IMR-90 (cell line): Measurements from ENCODE around the gene OR10A2. TPM values are rescaled to one million over a fixed set of nuclear protein-coding genes. Genes with fewer than 3 reads are reported as not detected.

Experiments used
- ATAC-seq: fragments of 200-7000 bp; cut with Tn5 transposase; 2 replicates; pipeline ENCODE4 v1.9.1; 2020; ENCODE audit warnings: low read depth, mild to moderate bottlenecking, moderate library complexity
- BruUV-seq: library from RNA; stranded (reverse); fragments of 400-500 nt; replicated peaks from 2 replicates; lab custom pipeline; 2021; lab: Mats Ljungman, UMichigan
- CTCF ChIA-PET: fragments of 300-600 bp; formaldehyde crosslinking; extraction: SDS; loops from one replicate; lab custom pipeline; 2021; ENCODE audit warnings: antibody characterized with exemption; lab: Yijun Ruan, JAX
- POLR2A ChIA-PET: fragments of 300-600 bp; sonication (Branson Sonifier 250); formaldehyde crosslinking; loops from one replicate; lab custom pipeline; 2022; ENCODE audit warnings: antibody characterized with exemption; ENCODE audit not compliant: unreplicated experiment; lab: Charles Lee
- DNase-seq: peaks from one replicate; pipeline ENCODE4 v3.0.0; 2013
- H2AFZ ChIP-seq: replicated peaks from 2 replicates; pipeline ENCODE3; 2013; ENCODE audit warnings: low read length, mild to moderate bottlenecking; ENCODE audit not compliant: poor library complexity
- H2AK5ac ChIP-seq: 2 replicates; pipeline ENCODE4 v1.6.1; 2013; ENCODE audit warnings: low read depth, low read length, inconsistent platforms
- H2AK9ac ChIP-seq: replicated peaks from 2 replicates; pipeline ENCODE3; 2013; ENCODE audit warnings: mild to moderate bottlenecking, low read depth, low read length, moderate library complexity; ENCODE audit not compliant: poor library complexity
- H2BK120ac ChIP-seq: 2 replicates; pipeline ENCODE4 v1.6.1; 2013; ENCODE audit warnings: low read depth, low read length, inconsistent platforms
- H2BK15ac ChIP-seq: 3 replicates; pipeline ENCODE4 v1.6.1; 2013; ENCODE audit warnings: low read depth, low read length, inconsistent platforms
- H2BK20ac ChIP-seq: 2 replicates; pipeline ENCODE4 v1.6.1; 2013; ENCODE audit warnings: low read depth, mild to moderate bottlenecking, inconsistent platforms, low read length, moderate library complexity
- H2BK5ac ChIP-seq: 2 replicates; pipeline ENCODE4 v1.6.1; 2013; ENCODE audit warnings: mild to moderate bottlenecking, low read depth, low read length, inconsistent platforms; ENCODE audit not compliant: poor library complexity, severe bottlenecking
- H3K14ac ChIP-seq: replicated peaks from 2 replicates; pipeline ENCODE4 v1.6.1; 2013; ENCODE audit warnings: low read depth, low read length, inconsistent platforms
- H3K18ac ChIP-seq: 2 replicates; pipeline ENCODE4 v1.6.1; 2013; ENCODE audit warnings: low read depth, low read length, control low read depth
- H3K23ac ChIP-seq: 2 replicates; pipeline ENCODE4 v1.6.1; 2013; ENCODE audit warnings: low read depth, low read length, inconsistent platforms
- H3K27ac ChIP-seq: 2 replicates; pipeline ENCODE4 v1.5.1; 2013; ENCODE audit warnings: mild to moderate bottlenecking, control low read depth, low read length; ENCODE audit not compliant: insufficient read depth
- H3K27me3 ChIP-seq: 2 replicates; pipeline ENCODE4 v1.6.1; 2013; ENCODE audit warnings: low read length; ENCODE audit not compliant: control insufficient read depth, insufficient read depth
- H3K36me3 ChIP-seq: 2 replicates; pipeline ENCODE4 v1.6.1; 2013; ENCODE audit warnings: low read length, mixed read lengths; ENCODE audit not compliant: control insufficient read depth, insufficient read depth
- H3K4ac ChIP-seq: 2 replicates; pipeline ENCODE4 v1.6.1; 2013; ENCODE audit warnings: low read depth, low read length, inconsistent platforms
- H3K4me1 ChIP-seq: 2 replicates; pipeline ENCODE4 v1.6.1; 2013; ENCODE audit warnings: low read length, mixed read lengths; ENCODE audit not compliant: control insufficient read depth, insufficient read depth
- H3K4me2 ChIP-seq: 2 replicates; pipeline ENCODE4 v1.6.1; 2013; ENCODE audit warnings: low read depth, mild to moderate bottlenecking, control low read depth, low read length, moderate library complexity
- H3K4me3 ChIP-seq: 2 replicates; pipeline ENCODE4 v1.5.1; 2013; ENCODE audit warnings: low read depth, mild to moderate bottlenecking, control low read depth, low read length, moderate library complexity; ENCODE audit not compliant: insufficient read depth
- H3K56ac ChIP-seq: 2 replicates; pipeline ENCODE4 v1.6.1; 2013; ENCODE audit warnings: low read length, inconsistent platforms; ENCODE audit not compliant: insufficient read depth; ENCODE audit errors: extremely low read depth
- H3K79me1 ChIP-seq, 2 experiments: 2 replicates each; pipeline ENCODE4 v1.6.1; 2013; ENCODE audit warnings: low read length in 2 of 2, inconsistent platforms in 1 of 2, low read depth in 1 of 2
- H3K9ac ChIP-seq: 2 replicates; pipeline ENCODE4 v1.6.1; 2013; ENCODE audit warnings: low read depth, low read length, control low read depth
- H3K9me1 ChIP-seq: 2 replicates; pipeline ENCODE4 v1.6.1; 2013; ENCODE audit warnings: low read length, inconsistent platforms; ENCODE audit not compliant: insufficient read depth
- H3K9me3 ChIP-seq: 2 replicates; pipeline ENCODE4 v1.6.1; 2013; ENCODE audit warnings: low read length; ENCODE audit not compliant: control insufficient read depth, insufficient read depth
- H4K20me1 ChIP-seq: 2 replicates; pipeline ENCODE4 v1.6.1; 2013; ENCODE audit warnings: low read length, inconsistent platforms; ENCODE audit not compliant: insufficient read depth
- H4K5ac ChIP-seq: 2 replicates; pipeline ENCODE4 v1.6.1; 2013; ENCODE audit warnings: mild to moderate bottlenecking, low read depth, low read length, control low read depth
- H4K8ac ChIP-seq, 2 experiments: 2 replicates each; pipeline ENCODE4 v1.6.1; 2013; ENCODE audit warnings: low read depth in 2 of 2, low read length in 2 of 2, control low read depth in 1 of 2, inconsistent platforms in 1 of 2
- H4K91ac ChIP-seq: 2 replicates; pipeline ENCODE4 v1.6.1; 2013; ENCODE audit warnings: low read depth, low read length, inconsistent platforms; ENCODE audit not compliant: insufficient read depth
- BHLHE40 ChIP-seq: fragments of 150-350 bp; IDR thresholded peaks from 2 replicates; pipeline ENCODE4 v1.6.1; 2016; ENCODE audit warnings: mild to moderate bottlenecking, low read depth, low read length
- CEBPB ChIP-seq: IDR thresholded peaks from 2 replicates; pipeline ENCODE4 v1.6.1; 2012; ENCODE audit warnings: low read depth, low read length, improper control_type of control experiment
- CHD1 ChIP-seq: IDR thresholded peaks from 2 replicates; pipeline ENCODE4 v1.6.1; 2012; ENCODE audit warnings: low read depth, low read length, improper control_type of control experiment
- FOS ChIP-seq: fragments of 150-350 bp; IDR thresholded peaks from 2 replicates; pipeline ENCODE4 v1.6.1; 2016; ENCODE audit warnings: low read depth, low read length
- MAFK ChIP-seq: IDR thresholded peaks from 2 replicates; pipeline ENCODE4 v1.6.1; 2012; ENCODE audit warnings: low read depth, low read length, improper control_type of control experiment
- MAZ ChIP-seq: IDR thresholded peaks from 2 replicates; pipeline ENCODE4 v1.6.1; 2012; ENCODE audit warnings: low read depth, mild to moderate bottlenecking, low read length, improper control_type of control experiment, moderate library complexity, borderline replicate concordance
- MXI1 ChIP-seq: IDR thresholded peaks from 2 replicates; pipeline ENCODE4 v1.6.1; 2012; ENCODE audit warnings: low read depth, mild to moderate bottlenecking, low read length, moderate library complexity, borderline replicate concordance
- NFE2L2 ChIP-seq: fragments of 150-350 bp; IDR thresholded peaks from 2 replicates; pipeline ENCODE4 v1.6.1; 2016; ENCODE audit warnings: low read depth, mild to moderate bottlenecking, low read length
- POLR2A ChIP-seq: IDR thresholded peaks from 2 replicates; pipeline ENCODE4 v1.6.1; 2012; ENCODE audit warnings: mild to moderate bottlenecking, low read depth, low read length
- RAD21 ChIP-seq: IDR thresholded peaks from 2 replicates; pipeline ENCODE4 v1.6.1; 2012; ENCODE audit warnings: low read length, improper control_type of control experiment
- RCOR1 ChIP-seq: IDR thresholded peaks from 2 replicates; pipeline ENCODE4 v1.6.1; 2012; ENCODE audit warnings: mild to moderate bottlenecking, low read length, improper control_type of control experiment; ENCODE audit not compliant: insufficient replicate concordance
- RFX5 ChIP-seq: IDR thresholded peaks from 2 replicates; pipeline ENCODE4 v1.8.0; 2012; ENCODE audit warnings: low read depth, mild to moderate bottlenecking, low read length, moderate library complexity
- SMC3 ChIP-seq: fragments of 150-350 bp; IDR thresholded peaks from 2 replicates; pipeline ENCODE4 v1.6.1; 2016; ENCODE audit warnings: low read depth, mild to moderate bottlenecking, antibody characterized with exemption, low read length, moderate library complexity
- dilution Hi-C: fragments of 300-500 bp; cut with HindIII; formaldehyde crosslinking; loops from one replicate; pipeline ENCODE4 v1.14.3; 2018; ENCODE audit warnings: low sequenced_read_pairs; ENCODE audit not compliant: unreplicated experiment
- in situ Hi-C: fragments of 300-500 bp; cut with MboI; formaldehyde crosslinking; loops from 3 replicates; pipeline ENCODE4 v1.14.3; 2019; ENCODE audit warnings: low sequenced_read_pairs, inconsistent platforms, mixed read lengths
- intact Hi-C: fragments of 100-400 bp; cut with micrococcal nuclease; formaldehyde crosslinking; loops from 2 replicates; pipeline ENCODE4 v1.10.0; 2022
- polyA plus RNA-seq, 3 experiments: library from polyadenylated mRNA; depleted of rRNA; stranded (reverse); fragments of >200 nt; gene quantifications; 2 replicates each; pipeline ENCODE4 v1.2.3, GENCODE V29; 2012; ENCODE audit warnings: low replicate concordance in 1 of 3
- total RNA-seq: library from RNA; depleted of rRNA; stranded (reverse); fragments of >200 nt; gene quantifications from 2 replicates; pipeline ENCODE4 v1.2.3, GENCODE V29; 2012
- TF ChIP-seq, protein P1 (sequence below): fragments of 150-350 bp; IDR thresholded peaks from 2 replicates; pipeline ENCODE4 v1.6.1; 2016; ENCODE audit warnings: low read depth, mild to moderate bottlenecking, low read length, moderate library complexity, borderline replicate concordance
- TF ChIP-seq, protein P2 (sequence below): conservative IDR thresholded peaks from 2 replicates; pipeline ENCODE4 v1.5.1; 2012; ENCODE audit warnings: mild to moderate bottlenecking, low read depth, low read length, improper control_type of control experiment
- TF ChIP-seq, protein P3 (sequence below): fragments of 150-350 bp; IDR thresholded peaks from 2 replicates; pipeline ENCODE4 v1.6.1; 2017; ENCODE audit warnings: mild to moderate bottlenecking, antibody characterized with exemption, low read length, low read depth

Gene OR10A2
- total and polyA plus RNA-seq, 2 of the 4 experiments (the other 2 are of a cell fraction) = not detected

DNA sequence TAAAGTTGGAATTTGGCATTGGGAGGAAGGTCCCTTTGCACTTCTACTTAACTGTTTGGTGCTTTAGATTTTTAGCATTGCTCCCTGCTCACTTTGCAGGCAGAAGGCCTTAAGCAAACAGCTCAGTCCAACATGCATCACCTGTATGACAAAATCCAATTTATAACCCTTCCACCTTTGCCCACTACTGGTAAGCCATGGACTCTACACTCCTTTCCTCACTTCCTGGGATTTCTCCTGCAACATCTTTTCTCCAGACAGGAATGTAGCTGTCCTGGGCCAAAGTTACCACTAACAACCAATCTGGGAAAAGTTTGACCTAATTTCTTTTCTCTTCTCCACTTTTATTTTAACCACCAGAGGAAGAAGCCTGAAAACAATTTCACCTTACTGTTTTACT, 31.2 kb downstream of the OR10A2 start:
- Histone ChIP-seq H3K27ac (no peak overlapping the region), H2AFZ (no peak overlapping the region), H3K9me1 (no peaks in the 10 kb centered on the region), H3K18ac (no peak overlapping the region), H4K91ac (no peak overlapping the region), H3K4me1 (no peaks in the 10 kb centered on the region), H3K14ac (no peak overlapping the region), H2AK9ac (no peak overlapping the region), H4K8ac (no peak overlapping the region), H3K27me3 (no peaks in the 10 kb centered on the region), H2BK120ac (no peak overlapping the region), H2BK15ac (no peak overlapping the region), H3K9ac (no peak overlapping the region), H4K20me1 (no peaks in the 10 kb centered on the region), H3K4me3 (no peak overlapping the region), H4K5ac (no peak overlapping the region), H3K4me2 (no peak overlapping the region), H3K56ac (no peak overlapping the region), H3K4ac (no peak overlapping the region), H3K36me3 (no peaks in the 10 kb centered on the region), H3K9me3 (no peaks in the 10 kb centered on the region), H2AK5ac (no peak overlapping the region), H2BK20ac (no peak overlapping the region), H2BK5ac (no peak overlapping the region), H3K79me1 (no peaks in the 10 kb centered on the region), H3K23ac (no peak overlapping the region)
- in situ Hi-C loops (no loop called here), intact Hi-C loops (no loop called here), dilution Hi-C loops (no loop called here)
- ChIA-PET POLR2A (no interaction called here), CTCF (no interaction called here)
- BruUV-seq = no TSS peak
- TF ChIP-seq, protein P1, sequence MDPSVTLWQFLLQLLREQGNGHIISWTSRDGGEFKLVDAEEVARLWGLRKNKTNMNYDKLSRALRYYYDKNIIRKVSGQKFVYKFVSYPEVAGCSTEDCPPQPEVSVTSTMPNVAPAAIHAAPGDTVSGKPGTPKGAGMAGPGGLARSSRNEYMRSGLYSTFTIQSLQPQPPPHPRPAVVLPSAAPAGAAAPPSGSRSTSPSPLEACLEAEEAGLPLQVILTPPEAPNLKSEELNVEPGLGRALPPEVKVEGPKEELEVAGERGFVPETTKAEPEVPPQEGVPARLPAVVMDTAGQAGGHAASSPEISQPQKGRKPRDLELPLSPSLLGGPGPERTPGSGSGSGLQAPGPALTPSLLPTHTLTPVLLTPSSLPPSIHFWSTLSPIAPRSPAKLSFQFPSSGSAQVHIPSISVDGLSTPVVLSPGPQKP = no peak
- TF ChIP-seq SMC3 = no peak
- no peak for TF ChIP-seq CEBPB
- TF ChIP-seq MAZ = no peak
- no peak for TF ChIP-seq POLR2A
- TF ChIP-seq RFX5 = no peak
- TF ChIP-seq, protein P2, sequence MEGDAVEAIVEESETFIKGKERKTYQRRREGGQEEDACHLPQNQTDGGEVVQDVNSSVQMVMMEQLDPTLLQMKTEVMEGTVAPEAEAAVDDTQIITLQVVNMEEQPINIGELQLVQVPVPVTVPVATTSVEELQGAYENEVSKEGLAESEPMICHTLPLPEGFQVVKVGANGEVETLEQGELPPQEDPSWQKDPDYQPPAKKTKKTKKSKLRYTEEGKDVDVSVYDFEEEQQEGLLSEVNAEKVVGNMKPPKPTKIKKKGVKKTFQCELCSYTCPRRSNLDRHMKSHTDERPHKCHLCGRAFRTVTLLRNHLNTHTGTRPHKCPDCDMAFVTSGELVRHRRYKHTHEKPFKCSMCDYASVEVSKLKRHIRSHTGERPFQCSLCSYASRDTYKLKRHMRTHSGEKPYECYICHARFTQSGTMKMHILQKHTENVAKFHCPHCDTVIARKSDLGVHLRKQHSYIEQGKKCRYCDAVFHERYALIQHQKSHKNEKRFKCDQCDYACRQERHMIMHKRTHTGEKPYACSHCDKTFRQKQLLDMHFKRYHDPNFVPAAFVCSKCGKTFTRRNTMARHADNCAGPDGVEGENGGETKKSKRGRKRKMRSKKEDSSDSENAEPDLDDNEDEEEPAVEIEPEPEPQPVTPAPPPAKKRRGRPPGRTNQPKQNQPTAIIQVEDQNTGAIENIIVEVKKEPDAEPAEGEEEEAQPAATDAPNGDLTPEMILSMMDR = no peak
- no peak for TF ChIP-seq MXI1
- no peak for TF ChIP-seq MAFK
- no peak for TF ChIP-seq CHD1
- no peak for TF ChIP-seq RCOR1
- TF ChIP-seq, protein P3, sequence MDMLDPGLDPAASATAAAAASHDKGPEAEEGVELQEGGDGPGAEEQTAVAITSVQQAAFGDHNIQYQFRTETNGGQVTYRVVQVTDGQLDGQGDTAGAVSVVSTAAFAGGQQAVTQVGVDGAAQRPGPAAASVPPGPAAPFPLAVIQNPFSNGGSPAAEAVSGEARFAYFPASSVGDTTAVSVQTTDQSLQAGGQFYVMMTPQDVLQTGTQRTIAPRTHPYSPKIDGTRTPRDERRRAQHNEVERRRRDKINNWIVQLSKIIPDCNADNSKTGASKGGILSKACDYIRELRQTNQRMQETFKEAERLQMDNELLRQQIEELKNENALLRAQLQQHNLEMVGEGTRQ = no peak
- TF ChIP-seq FOS = no peak
- no peak for TF ChIP-seq NFE2L2
- no peak for TF ChIP-seq RAD21
- no peak for TF ChIP-seq BHLHE40
- ATAC-seq = no peak
- DNase-seq = no peak
